PC-3 (cell line): ENCODE results near the gene LHX8.

Experiments used
- EZH2 ChIP-seq: fragments of 300-600 bp; sonication (generic); IDR thresholded peaks from one replicate; pipeline ENCODE4 v1.6.1; 2017; ENCODE audit warnings: antibody characterized with exemption, mild to moderate bottlenecking, low read length; ENCODE audit not compliant: unreplicated experiment
- EZH2phosphoT487 ChIP-seq: fragments of 300-600 bp; sonication (generic); IDR thresholded peaks from 2 replicates; pipeline ENCODE4 v1.6.1; 2018; ENCODE audit warnings: mild to moderate bottlenecking, antibody characterized with exemption, low read length, borderline replicate concordance
- TF ChIP-seq, protein P1 (sequence below): fragments of 300-600 bp; sonication (generic); conservative IDR thresholded peaks from 2 replicates; pipeline ENCODE4 v1.5.1; 2017; ENCODE audit warnings: antibody characterized with exemption, low read depth, mild to moderate bottlenecking, low read length

DNA sequence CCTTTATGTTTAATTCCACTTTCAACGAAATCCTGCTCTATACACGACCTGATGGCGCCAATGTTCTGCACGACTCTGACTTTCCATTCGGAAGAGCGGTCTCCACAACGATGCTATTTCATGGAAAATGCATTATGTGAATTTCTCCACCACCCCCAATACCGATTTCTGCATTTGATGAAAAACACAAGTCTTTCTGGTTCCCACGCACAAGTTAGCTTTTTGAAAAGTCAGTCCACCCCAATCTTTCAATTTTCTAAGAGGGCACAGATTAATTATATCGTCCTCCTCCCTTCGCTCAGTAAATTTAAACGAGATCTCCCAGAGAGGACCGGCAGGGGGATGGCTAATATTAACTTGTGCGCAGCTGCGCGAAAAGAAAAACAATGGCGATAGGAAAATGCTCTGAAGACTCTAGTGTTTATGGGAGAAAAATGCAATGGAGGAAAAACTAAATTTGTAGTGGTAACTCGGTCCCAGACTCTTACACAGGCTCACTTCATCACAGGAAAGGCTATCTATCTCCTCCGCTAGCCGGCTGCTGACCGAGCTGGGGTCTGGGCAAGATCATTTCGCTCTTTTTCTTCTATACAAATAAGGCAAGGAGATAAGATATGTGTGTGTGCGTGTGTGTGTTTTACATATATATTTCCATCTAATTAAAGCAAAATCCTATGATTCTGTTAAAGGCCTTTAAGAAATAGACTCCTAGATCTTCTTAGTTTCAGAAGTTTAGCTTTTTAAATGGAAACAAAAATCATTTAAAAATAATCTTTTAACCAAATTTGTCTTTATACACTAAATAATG lies 1.2 kb upstream of the LHX8 start:
- TF ChIP-seq, protein P1, sequence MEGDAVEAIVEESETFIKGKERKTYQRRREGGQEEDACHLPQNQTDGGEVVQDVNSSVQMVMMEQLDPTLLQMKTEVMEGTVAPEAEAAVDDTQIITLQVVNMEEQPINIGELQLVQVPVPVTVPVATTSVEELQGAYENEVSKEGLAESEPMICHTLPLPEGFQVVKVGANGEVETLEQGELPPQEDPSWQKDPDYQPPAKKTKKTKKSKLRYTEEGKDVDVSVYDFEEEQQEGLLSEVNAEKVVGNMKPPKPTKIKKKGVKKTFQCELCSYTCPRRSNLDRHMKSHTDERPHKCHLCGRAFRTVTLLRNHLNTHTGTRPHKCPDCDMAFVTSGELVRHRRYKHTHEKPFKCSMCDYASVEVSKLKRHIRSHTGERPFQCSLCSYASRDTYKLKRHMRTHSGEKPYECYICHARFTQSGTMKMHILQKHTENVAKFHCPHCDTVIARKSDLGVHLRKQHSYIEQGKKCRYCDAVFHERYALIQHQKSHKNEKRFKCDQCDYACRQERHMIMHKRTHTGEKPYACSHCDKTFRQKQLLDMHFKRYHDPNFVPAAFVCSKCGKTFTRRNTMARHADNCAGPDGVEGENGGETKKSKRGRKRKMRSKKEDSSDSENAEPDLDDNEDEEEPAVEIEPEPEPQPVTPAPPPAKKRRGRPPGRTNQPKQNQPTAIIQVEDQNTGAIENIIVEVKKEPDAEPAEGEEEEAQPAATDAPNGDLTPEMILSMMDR: no peak
- TF ChIP-seq EZH2phosphoT487 (no peak), EZH2 (no peak)
